Measurements from ENCODE around the gene SLC14A1.

SLC14A1 gene

GRCh38 chr18:45723567-45724355 is at the start of gene SLC14A1:
SLC14A1 (plus strand) TSS chr18:45724181; CDS start chr18:45730321, 6,140 bp downstream.
- TF ChIP-seq ZNF274 (IDR thresholded peaks at IDR 0.05; ENCODE audit: low read depth, low read length): no peak
- H3K4me3 ChIP-seq (ENCODE audit: low read length): no peak within 1 kb of the TSS

GRCh38 chr18:45677276-45677807 is 46.6 kb upstream of the SLC14A1 start:
- TF ChIP-seq ZNF274 (IDR thresholded peaks at IDR 0.05; ENCODE audit: low read depth, low read length): no peak
- H3K4me3 ChIP-seq (ENCODE audit: low read length): no peak overlapping the region

GRCh38 chr18:45678441-45678840 is 45.5 kb upstream of the SLC14A1 start:
- H3K4me3 ChIP-seq (ENCODE audit: low read length): no peak overlapping the region
- no peak for TF ChIP-seq ZNF274 (IDR thresholded peaks at IDR 0.05; ENCODE audit: low read depth, low read length)

GRCh38 chr18:45678850-45679249 is 45.1 kb upstream of the SLC14A1 start:
- no peak for TF ChIP-seq ZNF274 (IDR thresholded peaks at IDR 0.05; ENCODE audit: low read depth, low read length)
- no peak overlapping the region for H3K4me3 ChIP-seq (ENCODE audit: low read length)

- no peak for TF ChIP-seq ZNF274 (IDR thresholded peaks at IDR 0.05; ENCODE audit: low read depth, low read length)
Observed at GRCh38 chr18:45680066-45680690, 43.8 kb upstream of the SLC14A1 start.

GRCh38 chr18:45682181-45682580 is 41.8 kb upstream of the SLC14A1 start:
- no peak for TF ChIP-seq ZNF274 (IDR thresholded peaks at IDR 0.05; ENCODE audit: low read depth, low read length)

More at GRCh38 chr18:45680066-45680690, 43.8 kb upstream of the SLC14A1 start:
- no peak overlapping the region for H3K4me3 ChIP-seq (ENCODE audit: low read length)

GRCh38 chr18:45684341-45685115 is 39.5 kb upstream of the SLC14A1 start:
- TF ChIP-seq ZNF274 (IDR thresholded peaks at IDR 0.05; ENCODE audit: low read depth, low read length): no peak
- no peak overlapping the region for H3K4me3 ChIP-seq (ENCODE audit: low read length)

More at GRCh38 chr18:45682181-45682580, 41.8 kb upstream of the SLC14A1 start:
- no peak overlapping the region for H3K4me3 ChIP-seq (ENCODE audit: low read length)

GRCh38 chr18:45686891-45687611 is 36.9 kb upstream of the SLC14A1 start:
- H3K4me3 ChIP-seq (ENCODE audit: low read length): peak overlapping the region; percentile 13; the same call in 1 of the 2 replicates
- TF ChIP-seq ZNF274 (IDR thresholded peaks at IDR 0.05; ENCODE audit: low read depth, low read length): no peak

GRCh38 chr18:45687621-45688020 is 36.4 kb upstream of the SLC14A1 start:
- TF ChIP-seq ZNF274 (IDR thresholded peaks at IDR 0.05; ENCODE audit: low read depth, low read length): no peak
- peak overlapping the region; percentile 13; the same call in 1 of the 2 replicates for H3K4me3 ChIP-seq (ENCODE audit: low read length)

- TF ChIP-seq ZNF274 (IDR thresholded peaks at IDR 0.05; ENCODE audit: low read depth, low read length): no peak
- H3K4me3 ChIP-seq (ENCODE audit: low read length): peak overlapping the region; percentile 13; the same call in 1 of the 2 replicates
Observed at GRCh38 chr18:45688113-45688512, 35.9 kb upstream of the SLC14A1 start.

- no peak for TF ChIP-seq ZNF274 (IDR thresholded peaks at IDR 0.05; ENCODE audit: low read depth, low read length)
- H3K4me3 ChIP-seq (ENCODE audit: low read length): no peak overlapping the region; the same call in 1 of the 2 replicates
Observed at GRCh38 chr18:45688833-45689232, 35.1 kb upstream of the SLC14A1 start.

- TF ChIP-seq ZNF274 (IDR thresholded peaks at IDR 0.05; ENCODE audit: low read depth, low read length): no peak
Observed at GRCh38 chr18:45689396-45689795, 34.6 kb upstream of the SLC14A1 start.

GRCh38 chr18:45690975-45691815 is 32.8 kb upstream of the SLC14A1 start:
- TF ChIP-seq ZNF274 (IDR thresholded peaks at IDR 0.05; ENCODE audit: low read depth, low read length): no peak
- H3K4me3 ChIP-seq (ENCODE audit: low read length): no peak overlapping the region

More at GRCh38 chr18:45689396-45689795, 34.6 kb upstream of the SLC14A1 start:
- H3K4me3 ChIP-seq (ENCODE audit: low read length): no peak overlapping the region

Data from GM08714 (cell line).